HepG2 (cell line): ENCODE measurements around the gene BAHD1. TPM values are rescaled to one million over a fixed set of nuclear protein-coding genes. Genes with fewer than 3 reads are reported as not detected.

Experiments
- ATAC-seq: fragments of 200-7000 bp; cut with Tn5 transposase; 3 replicates; pipeline ENCODE4 v1.9.1; 2020; ENCODE audit warnings: mild to moderate bottlenecking, moderate library complexity
- BruUV-seq: library from RNA; stranded (reverse); fragments of 400-500 nt; replicated peaks from 2 replicates; lab custom pipeline; 2021; lab: Mats Ljungman, UMichigan
- CTCF ChIA-PET: fragments of 300-600 bp; formaldehyde crosslinking; extraction: SDS; loops from one replicate; lab custom pipeline; 2021; ENCODE audit warnings: low total read pairs, inconsistent platforms, low intra/inter-chr PET ratio; lab: Yijun Ruan, JAX
- POLR2A ChIA-PET: fragments of 350-600 bp; sonication (Branson Sonifier 250); formaldehyde crosslinking; loops from one replicate; lab custom pipeline; 2020; ENCODE audit warnings: antibody characterized with exemption, inconsistent platforms; lab: Yijun Ruan, JAX
- DNase-seq: peaks from one replicate; pipeline ENCODE4 v3.0.0-alpha.2; 2015; ENCODE audit warnings: low spot score
- FAIRE-seq: peaks from 3 replicates; lab custom pipeline; 2011; peaks lifted over from hg19 to GRCh38; lab: Jason Lieb, UNC
- H2AFZ ChIP-seq: one replicate; pipeline ENCODE4 v1.6.1; 2011; ENCODE audit warnings: low read length, inconsistent platforms
- H3K27ac ChIP-seq: fragments of 300-600 bp; 3 replicates; pipeline ENCODE4 v1.8.0; 2011; ENCODE audit warnings: mixed run types, mild to moderate bottlenecking, mixed read lengths, low read length, inconsistent platforms; ENCODE audit not compliant: insufficient read depth; ENCODE audit errors: extremely low read length
- H3K27me3 ChIP-seq, 2 experiments: fragments of 200-600 bp in 1 of 2; 2 replicates in 1 of 2; 3 replicates in 1 of 2; pipeline versions ENCODE4 v1.6.0 to v1.8.0; 2011; ENCODE audit warnings: low read length in 2 of 2, mild to moderate bottlenecking in 2 of 2, moderate library complexity in 2 of 2, inconsistent platforms in 1 of 2; ENCODE audit not compliant: insufficient read depth in 2 of 2, control insufficient read depth in 1 of 2
- H3K36me3 ChIP-seq, 2 experiments: fragments of 200-600 bp in 1 of 2; replicated peaks in 1 of 2; 2 replicates in 1 of 2; 3 replicates in 1 of 2; pipeline versions ENCODE4 v1.5.1 to v1.8.0; 2011; ENCODE audit warnings: low read length in 2 of 2, inconsistent platforms in 1 of 2; ENCODE audit not compliant: insufficient read depth in 2 of 2, control insufficient read depth in 1 of 2
- H3K4me1 ChIP-seq: 2 replicates; pipeline ENCODE4 v1.5.1; 2012; ENCODE audit warnings: low read length, inconsistent platforms; ENCODE audit not compliant: insufficient read depth
- H3K4me2 ChIP-seq: 2 replicates; pipeline ENCODE4 v1.6.0; 2011; ENCODE audit warnings: low read depth, low read length, inconsistent platforms
- H3K4me3 ChIP-seq, 3 experiments: fragments of 200-600 bp in 1 of 3; sonication (generic), shearing (Covaris generic) in 1 of 3; replicated peaks in 1 of 3; 2 replicates each; pipeline ENCODE4 v1.5.1; 2011 to 2016; ENCODE audit warnings: low read length in 3 of 3, inconsistent platforms in 2 of 3, low read depth in 2 of 3, mild to moderate bottlenecking in 2 of 3, control low read depth in 1 of 3, mixed read lengths in 1 of 3; ENCODE audit not compliant: insufficient read depth in 1 of 3
- H3K79me2 ChIP-seq: one replicate; pipeline ENCODE4 v1.6.1; 2011; ENCODE audit warnings: low read length, inconsistent platforms; ENCODE audit not compliant: insufficient read depth
- H3K9ac ChIP-seq: 2 replicates; pipeline ENCODE4 v1.6.0; 2011; ENCODE audit warnings: mild to moderate bottlenecking, low read depth, low read length, inconsistent platforms; ENCODE audit not compliant: insufficient read depth
- H3K9me3 ChIP-seq: 2 replicates; pipeline ENCODE4 v1.5.1; 2012; ENCODE audit warnings: mild to moderate bottlenecking, low read length
- H4K20me1 ChIP-seq: 2 replicates; pipeline ENCODE4 v1.6.0; 2011; ENCODE audit warnings: inconsistent platforms, mild to moderate bottlenecking, low read length, moderate library complexity; ENCODE audit not compliant: insufficient read depth
- MEIS1 ChIP-seq: sonication (generic); formaldehyde crosslinking; IDR thresholded peaks from 2 replicates; pipeline ENCODE4 v1.9.0; 2021; ENCODE audit warnings: mild to moderate bottlenecking, missing genetic modification reagents, moderate library complexity, borderline replicate concordance
- NFE2L2 ChIP-seq: fragments of 150-350 bp; IDR thresholded peaks from 2 replicates; pipeline ENCODE4 v1.6.1; 2014; ENCODE audit warnings: low read length
- PHF5A ChIP-seq: IDR thresholded peaks from one replicate; pipeline ENCODE4 v1.6.1; 2018; ENCODE audit warnings: low read depth, missing genetic modification reagents; ENCODE audit not compliant: unreplicated experiment
- STAG1 ChIP-seq: sonication (generic); formaldehyde crosslinking; IDR thresholded peaks from 2 replicates; pipeline ENCODE4 v1.4.0; 2020; ENCODE audit warnings: missing genetic modification reagents
- ZNF138 ChIP-seq: sonication (generic); formaldehyde crosslinking; IDR thresholded peaks from 2 replicates; pipeline ENCODE4 v1.5.0; 2020; ENCODE audit warnings: mild to moderate bottlenecking, low read depth, missing genetic modification reagents
- ZNF33A ChIP-seq: sonication (generic); formaldehyde crosslinking; IDR thresholded peaks from 2 replicates; pipeline ENCODE4 v1.5.1; 2020; ENCODE audit warnings: missing genetic modification reagents, mild to moderate bottlenecking, moderate library complexity, borderline replicate concordance
- WGBS: methylation state at CpG from one replicate; pipeline ENCODE4 v1.1.6; 2017; ENCODE audit warnings: low lambda C conversion rate; 5-methylcytosine and 5-hydroxymethylcytosine counted together
- in situ Hi-C: cut with HindIII; loops from 2 replicates; pipeline ENCODE4 v1.10.0; 2017; ENCODE audit warnings: low pct_unique_long_range_greater_than_20kb; ENCODE audit not compliant: extremely low pct_ligation_motif_present
- intact Hi-C: fragments of 100-400 bp; cut with micrococcal nuclease; formaldehyde crosslinking; loops from one replicate; pipeline ENCODE4 v1.10.0; 2022; ENCODE audit not compliant: unreplicated experiment
- polyA plus RNA-seq, 8 experiments: library from polyadenylated mRNA; depleted of rRNA in 3 of 8; stranded (reverse) in 7 of 8; unstranded in 1 of 8; fragments of >200 nt; fragmentation: Illumina TruSeq in 4 of 8; extraction: Trizol in 4 of 8; gene quantifications; 2 replicates each; pipeline versions ENCODE4 v1.2.1 to v1.2.3, GENCODE V29; 2011 to 2016; ENCODE audit warnings: low read depth in 4 of 8, missing spikeins in 1 of 8, mixed read lengths in 1 of 8; ENCODE audit not compliant: insufficient read depth in 1 of 8
- total RNA-seq, 5 experiments: library from RNA; depleted of rRNA; stranded (reverse); fragments of >200 nt; fragmentation: Illumina TruSeq; extraction: Trizol; gene quantifications; 2 replicates each; pipeline ENCODE4 v1.2.3, GENCODE V29; 2016; ENCODE audit warnings: low read depth in 1 of 5
- TF ChIP-seq, protein P1 (sequence below): IDR thresholded peaks from 2 replicates; pipeline ENCODE4 v1.6.1; 2018; ENCODE audit warnings: missing genetic modification reagents, mild to moderate bottlenecking, missing compliant biosample characterization
- TF ChIP-seq, protein P2 (sequence below): sonication (generic); formaldehyde crosslinking; IDR thresholded peaks from 2 replicates; pipeline ENCODE4 v1.4.0; 2020; ENCODE audit warnings: missing genetic modification reagents
- TF ChIP-seq, protein P3 (sequence below): IDR thresholded peaks from 2 replicates; pipeline ENCODE4 v1.6.1; 2016; ENCODE audit warnings: low read depth, missing genetic modification reagents, missing compliant biosample characterization
- TF ChIP-seq, protein P4 (sequence below): sonication (generic); formaldehyde crosslinking; IDR thresholded peaks from 2 replicates; pipeline ENCODE4 v1.4.0; 2020; ENCODE audit warnings: missing genetic modification reagents

The BAHD1 gene
- total and polyA plus RNA-seq, 2 of the 13 experiments (the other 11 are each of a cell fraction or from before 2014, with no cell fraction given), result 3.3 to 8.7 TPM

DNA sequence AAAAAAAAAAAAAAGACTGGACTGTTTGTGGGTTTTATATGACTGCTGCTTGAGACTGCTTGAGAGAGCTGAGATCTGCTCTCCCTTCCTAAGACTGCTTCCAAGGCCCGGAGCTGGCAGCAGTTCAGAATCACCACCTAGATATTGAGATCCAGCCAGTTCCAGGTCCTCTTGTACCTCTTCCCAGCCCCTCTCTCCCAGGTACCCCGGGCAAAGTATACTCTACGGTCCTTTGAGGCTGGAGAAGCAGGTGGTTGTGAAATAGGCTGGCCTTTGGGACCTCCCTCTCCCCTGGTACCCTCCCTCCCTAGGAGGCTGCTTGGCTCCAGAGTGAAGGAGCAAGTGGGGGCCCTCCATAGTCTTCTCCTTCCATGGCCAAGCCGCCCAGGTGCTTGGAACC, 12.6 kb upstream of the BAHD1 start:
- Histone ChIP-seq H3K27me3 (no peaks in the 10 kb centered on the region; a peak in 2 of 5 replicates), H3K27ac (no peak overlapping the region), H3K4me3 (no peak overlapping the region), H3K36me3 (no peaks in the 10 kb centered on the region), H4K20me1 (no peaks in the 10 kb centered on the region), H3K79me2 (no peaks in the 10 kb centered on the region), H3K4me1 (no peaks in the 10 kb centered on the region), H3K9me3 (no peaks in the 10 kb centered on the region), H2AFZ (no peak overlapping the region), H3K4me2 (no peak overlapping the region), H3K9ac (no peak overlapping the region)
- no peak for ATAC-seq
- 27% methylated on average over 4 of the region's 4 CpGs for WGBS
- BruUV-seq, result no TSS peak
- ChIA-PET POLR2A (no interaction called here), CTCF (no interaction called here)
- FAIRE-seq, result no peak
- TF ChIP-seq, protein P1, sequence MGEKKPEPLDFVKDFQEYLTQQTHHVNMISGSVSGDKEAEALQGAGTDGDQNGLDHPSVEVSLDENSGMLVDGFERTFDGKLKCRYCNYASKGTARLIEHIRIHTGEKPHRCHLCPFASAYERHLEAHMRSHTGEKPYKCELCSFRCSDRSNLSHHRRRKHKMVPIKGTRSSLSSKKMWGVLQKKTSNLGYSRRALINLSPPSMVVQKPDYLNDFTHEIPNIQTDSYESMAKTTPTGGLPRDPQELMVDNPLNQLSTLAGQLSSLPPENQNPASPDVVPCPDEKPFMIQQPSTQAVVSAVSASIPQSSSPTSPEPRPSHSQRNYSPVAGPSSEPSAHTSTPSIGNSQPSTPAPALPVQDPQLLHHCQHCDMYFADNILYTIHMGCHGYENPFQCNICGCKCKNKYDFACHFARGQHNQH (CRISPR knock-in tag), result no peak
- TF ChIP-seq MEIS1 (no peak), NFE2L2 (no peak)
- TF ChIP-seq, protein P2, sequence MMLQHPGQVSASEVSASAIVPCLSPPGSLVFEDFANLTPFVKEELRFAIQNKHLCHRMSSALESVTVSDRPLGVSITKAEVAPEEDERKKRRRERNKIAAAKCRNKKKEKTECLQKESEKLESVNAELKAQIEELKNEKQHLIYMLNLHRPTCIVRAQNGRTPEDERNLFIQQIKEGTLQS (CRISPR knock-in tag), result no peak
- in situ Hi-C loops, result no loop called here
- intact Hi-C loops, result no loop called here
- no peak for DNase-seq

DNA sequence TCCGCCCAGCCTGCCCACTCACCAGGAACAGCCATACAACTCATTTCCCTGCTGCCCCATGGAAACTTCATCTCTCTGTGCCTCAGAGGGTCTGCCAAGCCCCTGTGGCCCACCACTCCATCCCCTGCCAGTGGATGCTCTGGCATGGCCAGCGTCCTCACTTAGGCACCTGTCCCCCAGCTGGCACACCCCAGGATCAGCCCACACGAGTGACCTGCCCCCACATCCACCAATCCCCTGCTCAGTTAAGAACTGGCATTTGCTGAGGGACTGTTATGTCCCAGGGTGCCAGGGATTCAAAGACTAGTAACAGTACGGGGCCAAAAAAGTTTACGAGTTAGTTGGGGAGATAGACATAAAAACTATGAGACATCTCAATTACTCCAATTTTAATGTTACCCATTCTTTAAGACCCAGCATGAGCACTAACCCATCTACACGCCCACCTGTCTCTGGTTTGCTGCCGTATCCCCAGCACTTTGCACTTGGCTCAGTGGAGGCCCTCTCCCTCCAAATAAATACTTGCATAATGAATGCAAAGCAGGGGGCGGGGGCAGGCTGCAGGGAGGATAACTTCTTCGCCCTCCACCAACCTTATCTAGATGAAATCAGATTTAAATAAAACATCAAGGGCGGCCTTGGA, 11.6 kb upstream of the BAHD1 start:
- Histone ChIP-seq H3K27ac (no peak overlapping the region), H3K79me2 (no peaks in the 10 kb centered on the region), H3K4me1 (no peaks in the 10 kb centered on the region), H3K36me3 (no peaks in the 10 kb centered on the region), H3K9me3 (no peaks in the 10 kb centered on the region), H3K4me2 (no peak overlapping the region), H3K4me3 (no peak overlapping the region), H3K9ac (no peak overlapping the region), H3K27me3 (no peaks in the 10 kb centered on the region; a peak in 2 of 5 replicates), H2AFZ (no peak overlapping the region), H4K20me1 (no peaks in the 10 kb centered on the region)
- ChIA-PET CTCF (no interaction called here), POLR2A (no interaction called here)
- FAIRE-seq, result no peak
- WGBS, result 66% methylated on average over 9 of the region's 10 CpGs
- ATAC-seq, result no peak
- BruUV-seq, result no TSS peak
- intact Hi-C loops (no loop called here), in situ Hi-C loops (no loop called here)
- no peak for DNase-seq
- TF ChIP-seq ZNF138, result no peak
- TF ChIP-seq ZNF33A, result no peak
- no peak for TF ChIP-seq STAG1 (CRISPR knock-in tag)
- TF ChIP-seq, protein P3, sequence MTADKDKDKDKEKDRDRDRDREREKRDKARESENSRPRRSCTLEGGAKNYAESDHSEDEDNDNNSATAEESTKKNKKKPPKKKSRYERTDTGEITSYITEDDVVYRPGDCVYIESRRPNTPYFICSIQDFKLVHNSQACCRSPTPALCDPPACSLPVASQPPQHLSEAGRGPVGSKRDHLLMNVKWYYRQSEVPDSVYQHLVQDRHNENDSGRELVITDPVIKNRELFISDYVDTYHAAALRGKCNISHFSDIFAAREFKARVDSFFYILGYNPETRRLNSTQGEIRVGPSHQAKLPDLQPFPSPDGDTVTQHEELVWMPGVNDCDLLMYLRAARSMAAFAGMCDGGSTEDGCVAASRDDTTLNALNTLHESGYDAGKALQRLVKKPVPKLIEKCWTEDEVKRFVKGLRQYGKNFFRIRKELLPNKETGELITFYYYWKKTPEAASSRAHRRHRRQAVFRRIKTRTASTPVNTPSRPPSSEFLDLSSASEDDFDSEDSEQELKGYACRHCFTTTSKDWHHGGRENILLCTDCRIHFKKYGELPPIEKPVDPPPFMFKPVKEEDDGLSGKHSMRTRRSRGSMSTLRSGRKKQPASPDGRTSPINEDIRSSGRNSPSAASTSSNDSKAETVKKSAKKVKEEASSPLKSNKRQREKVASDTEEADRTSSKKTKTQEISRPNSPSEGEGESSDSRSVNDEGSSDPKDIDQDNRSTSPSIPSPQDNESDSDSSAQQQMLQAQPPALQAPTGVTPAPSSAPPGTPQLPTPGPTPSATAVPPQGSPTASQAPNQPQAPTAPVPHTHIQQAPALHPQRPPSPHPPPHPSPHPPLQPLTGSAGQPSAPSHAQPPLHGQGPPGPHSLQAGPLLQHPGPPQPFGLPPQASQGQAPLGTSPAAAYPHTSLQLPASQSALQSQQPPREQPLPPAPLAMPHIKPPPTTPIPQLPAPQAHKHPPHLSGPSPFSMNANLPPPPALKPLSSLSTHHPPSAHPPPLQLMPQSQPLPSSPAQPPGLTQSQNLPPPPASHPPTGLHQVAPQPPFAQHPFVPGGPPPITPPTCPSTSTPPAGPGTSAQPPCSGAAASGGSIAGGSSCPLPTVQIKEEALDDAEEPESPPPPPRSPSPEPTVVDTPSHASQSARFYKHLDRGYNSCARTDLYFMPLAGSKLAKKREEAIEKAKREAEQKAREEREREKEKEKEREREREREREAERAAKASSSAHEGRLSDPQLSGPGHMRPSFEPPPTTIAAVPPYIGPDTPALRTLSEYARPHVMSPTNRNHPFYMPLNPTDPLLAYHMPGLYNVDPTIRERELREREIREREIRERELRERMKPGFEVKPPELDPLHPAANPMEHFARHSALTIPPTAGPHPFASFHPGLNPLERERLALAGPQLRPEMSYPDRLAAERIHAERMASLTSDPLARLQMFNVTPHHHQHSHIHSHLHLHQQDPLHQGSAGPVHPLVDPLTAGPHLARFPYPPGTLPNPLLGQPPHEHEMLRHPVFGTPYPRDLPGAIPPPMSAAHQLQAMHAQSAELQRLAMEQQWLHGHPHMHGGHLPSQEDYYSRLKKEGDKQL (CRISPR knock-in tag), result no peak
- no peak for TF ChIP-seq PHF5A (CRISPR knock-in tag)
- TF ChIP-seq, protein P4, sequence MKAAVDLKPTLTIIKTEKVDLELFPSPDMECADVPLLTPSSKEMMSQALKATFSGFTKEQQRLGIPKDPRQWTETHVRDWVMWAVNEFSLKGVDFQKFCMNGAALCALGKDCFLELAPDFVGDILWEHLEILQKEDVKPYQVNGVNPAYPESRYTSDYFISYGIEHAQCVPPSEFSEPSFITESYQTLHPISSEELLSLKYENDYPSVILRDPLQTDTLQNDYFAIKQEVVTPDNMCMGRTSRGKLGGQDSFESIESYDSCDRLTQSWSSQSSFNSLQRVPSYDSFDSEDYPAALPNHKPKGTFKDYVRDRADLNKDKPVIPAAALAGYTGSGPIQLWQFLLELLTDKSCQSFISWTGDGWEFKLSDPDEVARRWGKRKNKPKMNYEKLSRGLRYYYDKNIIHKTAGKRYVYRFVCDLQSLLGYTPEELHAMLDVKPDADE (CRISPR knock-in tag), result no peak
